Right cardiac atrium (tissue), 5 donors: ENCODE data around the gene PF4V1. TPM values are rescaled to one million over a fixed set of nuclear protein-coding genes. Genes with fewer than 3 reads are reported as not detected.
A peak's percentile ranks its signal among the peaks of the same experiment; 100 is the strongest.
"Not testable (repeated sequence)": the region's sequence is repeated elsewhere in the genome, so short reads cannot be mapped to it uniquely, and the experiment has no call there.

Experiments
- ATAC-seq, 2 donors: fragments of 200-7000 bp; cut with Tn5 transposase; one replicate each; pipeline versions ENCODE4 v1.8.0 to v1.9.1; 2020; ENCODE audit warnings: moderate library complexity in 2 of 2, mild to moderate bottlenecking in 1 of 2
- DNase-seq, 3 donors: peaks; one replicate each; pipeline ENCODE4 v3.0.0-alpha.2; 2020
- H3K27ac ChIP-seq: one replicate; pipeline ENCODE4 v1.5.1; 2013; ENCODE audit warnings: mild to moderate bottlenecking, low read length, control low read depth, moderate library complexity
- H3K27me3 ChIP-seq: one replicate; pipeline ENCODE4 v1.6.1; 2013; ENCODE audit not compliant: control insufficient read depth, insufficient read depth
- H3K4me1 ChIP-seq: one replicate; pipeline ENCODE4 v1.6.1; 2013; ENCODE audit warnings: low read length; ENCODE audit not compliant: control insufficient read depth, insufficient read depth
- H3K4me3 ChIP-seq: one replicate; pipeline ENCODE4 v1.5.1; 2013; ENCODE audit warnings: low read length, control low read depth
- H3K9me3 ChIP-seq: one replicate; pipeline ENCODE4 v1.6.1; 2013; ENCODE audit warnings: low read length; ENCODE audit not compliant: control insufficient read depth
- WGBS: extraction: QIAGEN DNeasy Blood & Tissue Kit; methylation state at CpG from one replicate; pipeline ENCODE4 v1.1.7; 2013; 5-methylcytosine and 5-hydroxymethylcytosine counted together
- intact Hi-C, 4 donors: fragments of 100-400 bp; cut with DNase I; formaldehyde crosslinking; loops; one replicate each; pipeline versions ENCODE4 v1.11.0 to v1.14.0; 2022 to 2023
- polyA plus RNA-seq: library from polyadenylated mRNA; stranded (reverse); fragments of 200-250 nt; gene quantifications from one replicate; pipeline ENCODE4 v1.2.3, GENCODE V29; 2013
- total RNA-seq, 4 donors: library from RNA; stranded (reverse); fragmentation: NEBNext Ultra II Directional; extraction: Animal tissue kit (Norgen Biotek cat#: 25700); gene quantifications; one replicate each; pipeline ENCODE4 v1.2.1, GENCODE V29; 2021
- donor health status: healthy with polysubstance abuse.
- donor health status: DM: no; HTN: yes; CAD: no.
- donor health status: DM: no; HTN: no; CAD: no.
- donor health status: DM: no; HTN: yes; CAD: no; lungs with severe emphysema.
- donor health status: DM: yes; HTN: yes; CAD: no.

PF4V1 gene
- total and polyA plus RNA-seq, 5 donors: not detected

GRCh38 chr4:73895201-73896175 lies 42.4 kb downstream of the PF4V1 start:
- H3K4me1 ChIP-seq: no peaks in the 10 kb centered on the region
- no peak overlapping the region for H3K4me3 ChIP-seq
- 80% methylated on average over 9 of the region's 9 CpGs for WGBS
- ATAC-seq: no peak
- no peaks in the 10 kb centered on the region for H3K9me3 ChIP-seq
- H3K27me3 ChIP-seq: no peaks in the 10 kb centered on the region
- no peak overlapping the region for H3K27ac ChIP-seq
- intact Hi-C loops: no loop called here
- DNase-seq: no peak

GRCh38 chr4:73896416-73896815 lies 43.3 kb downstream of the PF4V1 start:
- Histone ChIP-seq H3K4me3 (no peak overlapping the region), H3K4me1 (no peaks in the 10 kb centered on the region), H3K27ac (no peak overlapping the region), H3K27me3 (no peaks in the 10 kb centered on the region), H3K9me3 (no peaks in the 10 kb centered on the region)
- intact Hi-C loops: no loop called here
- ATAC-seq: no peak
- 88% methylated on average over 2 of the region's 2 CpGs for WGBS
- DNase-seq: no peak

DNA sequence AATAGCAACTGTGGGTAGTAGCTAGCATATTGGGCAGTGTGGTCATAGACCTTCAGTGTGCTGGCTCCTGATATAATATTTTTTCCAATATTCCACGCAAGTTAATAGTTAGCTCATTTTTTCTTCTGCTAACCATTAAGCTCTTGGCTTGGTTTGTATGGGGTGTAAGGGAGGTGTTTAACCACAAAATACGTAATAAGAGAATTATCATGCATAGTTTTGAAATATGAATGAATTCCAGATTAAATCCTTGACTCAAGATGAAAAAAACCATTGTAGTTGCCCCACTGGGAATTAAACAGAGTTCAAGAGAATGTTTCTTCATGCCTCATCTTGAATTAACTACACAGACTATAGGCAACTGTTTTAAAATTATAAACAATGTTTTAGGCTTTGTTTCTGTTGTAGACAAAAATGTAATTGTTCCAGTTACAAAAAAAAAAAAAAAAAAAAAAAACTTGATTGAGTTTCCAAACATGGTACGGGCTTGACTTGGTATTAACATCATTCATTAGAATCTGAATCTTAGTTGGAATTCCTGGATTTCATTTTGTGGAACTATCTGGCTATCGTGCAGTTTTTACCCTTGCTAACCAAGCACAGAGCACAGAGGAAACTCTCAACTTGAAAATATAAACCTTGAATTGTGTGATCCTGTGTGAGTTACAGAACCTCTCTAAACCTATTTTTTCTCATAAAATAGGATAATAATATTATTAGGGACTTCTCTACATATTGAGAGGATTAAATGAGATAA lies 44.5 kb downstream of the PF4V1 start:
- Histone ChIP-seq H3K27ac (no peak overlapping the region), H3K4me1 (no peaks in the 10 kb centered on the region), H3K27me3 (no peaks in the 10 kb centered on the region), H3K4me3 (no peak overlapping the region), H3K9me3 (no peaks in the 10 kb centered on the region)
- ATAC-seq (peak; percentile 88), DNase-seq (no peak)
- WGBS: 51% methylated on average over 4 of the region's 4 CpGs
- intact Hi-C loops: no loop called here

DNA sequence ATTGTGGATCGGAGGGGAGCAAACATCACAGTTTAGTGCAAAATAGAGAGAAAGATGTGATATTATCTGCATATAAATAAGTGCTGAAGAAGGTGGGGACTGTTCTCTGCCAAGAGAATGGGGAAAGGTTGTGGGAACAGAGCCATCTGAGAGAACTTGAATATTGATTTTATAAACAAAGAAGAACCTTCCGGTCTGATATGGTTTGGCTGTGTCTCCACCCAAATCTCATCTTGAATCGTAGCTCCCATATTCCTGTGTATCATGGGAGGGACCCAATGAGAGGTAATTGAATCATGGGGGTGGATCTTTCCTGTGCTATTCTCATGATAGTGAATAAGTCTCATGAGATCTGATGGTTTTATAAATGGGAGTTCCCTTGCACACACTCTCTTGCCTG lies 46.2 kb downstream of the PF4V1 start:
- intact Hi-C loops: not testable (repeated sequence)

GRCh38 chr4:73901031-73901430 lies 47.9 kb downstream of the PF4V1 start:
- WGBS: 82% methylated on average over 5 of the region's 5 CpGs
- DNase-seq: no peak

More for the DNA sequence above, 46.2 kb downstream of the PF4V1 start:
- not testable (repeated sequence) for H3K27me3 ChIP-seq, H3K9me3 ChIP-seq, H3K4me3 ChIP-seq, DNase-seq, ATAC-seq, H3K4me1 ChIP-seq, H3K27ac ChIP-seq
- 69% methylated on average over 3 of the region's 3 CpGs for WGBS

DNA sequence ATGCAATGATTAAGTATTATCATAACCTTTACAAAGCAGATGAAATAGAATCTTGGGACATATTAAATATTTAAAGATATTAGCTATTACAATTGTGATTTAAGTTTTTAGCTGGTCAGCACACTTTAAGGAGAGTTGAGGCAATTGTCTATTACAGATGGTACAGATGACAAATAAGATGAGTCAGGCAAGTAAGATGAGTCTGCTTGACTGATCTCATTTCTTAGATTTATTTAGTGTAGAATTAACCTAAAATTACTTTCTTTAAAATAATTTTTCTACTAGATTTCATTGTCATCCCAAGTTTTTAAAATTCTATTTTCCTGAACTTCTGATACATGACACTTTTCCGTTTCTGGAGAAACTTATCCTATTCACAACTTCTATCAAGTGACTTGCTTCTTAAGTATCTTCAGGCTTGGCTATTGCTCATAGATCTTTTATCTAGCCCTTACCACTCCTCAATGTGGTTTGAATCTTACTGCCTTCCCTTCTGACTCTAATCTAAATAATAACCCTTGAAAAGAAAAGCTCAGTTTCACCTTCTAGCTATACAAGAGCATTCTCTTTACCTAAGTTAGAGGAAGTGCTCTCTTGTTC lies 49.0 kb downstream of the PF4V1 start:
- Histone ChIP-seq H3K9me3 (no peaks in the 10 kb centered on the region), H3K27me3 (no peaks in the 10 kb centered on the region), H3K4me1 (no peaks in the 10 kb centered on the region), H3K27ac (no peak overlapping the region), H3K4me3 (no peak overlapping the region)
- 73% methylated on average over 1 of the region's 1 CpG for WGBS
- intact Hi-C loops: no loop called here
- ATAC-seq: no peak
- no peak for DNase-seq

More at GRCh38 chr4:73901031-73901430, 47.9 kb downstream of the PF4V1 start:
- H3K27ac ChIP-seq: no peak overlapping the region
- intact Hi-C loops: no loop called here
- no peaks in the 10 kb centered on the region for H3K9me3 ChIP-seq
- no peak for ATAC-seq
- no peaks in the 10 kb centered on the region for H3K27me3 ChIP-seq
- H3K4me3 ChIP-seq: no peak overlapping the region
- no peaks in the 10 kb centered on the region for H3K4me1 ChIP-seq

- DNase-seq (no peak), ATAC-seq (no peak)
- intact Hi-C loops: no loop called here
- H3K4me3 ChIP-seq: no peak overlapping the region
- no peaks in the 10 kb centered on the region for H3K4me1 ChIP-seq
- H3K9me3 ChIP-seq: no peaks in the 10 kb centered on the region
- 79% methylated on average over 3 of the region's 3 CpGs for WGBS
- no peak overlapping the region for H3K27ac ChIP-seq
- H3K27me3 ChIP-seq: no peaks in the 10 kb centered on the region
Observed at GRCh38 chr4:73902817-73903547, 49.9 kb downstream of the PF4V1 start.

Other genes with a start within 250 kb of the PF4V1 start
- not detected for gene RASSF6, start 232.9 kb upstream of the PF4V1 start, total RNA-seq
- not detected for gene RASSF6, start 232.9 kb upstream of the PF4V1 start, polyA plus RNA-seq
- gene CXCL8, start 112.7 kb upstream of the PF4V1 start, total RNA-seq: 1 to 10 TPM in 1 of 4 donors, under 1 TPM in 3; 0.31 to 1.7 (median 0.41) TPM
- gene CXCL8, start 112.7 kb upstream of the PF4V1 start, polyA plus RNA-seq: 1.6 TPM
- gene CXCL6, start 16.6 kb upstream of the PF4V1 start, total RNA-seq: under 1 TPM in 3 of 4 donors, not detected in 1; 0.29 to 0.92 (median 0.46) TPM
- 0.20 TPM for gene CXCL6, start 16.6 kb upstream of the PF4V1 start, polyA plus RNA-seq
- gene CXCL1, start 16.1 kb downstream of the PF4V1 start, total RNA-seq: 1 to 10 TPM; 2.4 to 7.4 (median 3.4) TPM
- 4.4 TPM for gene CXCL1, start 16.1 kb downstream of the PF4V1 start, polyA plus RNA-seq
- gene PF4, start 128.7 kb downstream of the PF4V1 start, total RNA-seq: not detected
- 0.18 TPM for gene PF4, start 128.7 kb downstream of the PF4V1 start, polyA plus RNA-seq
- gene PPBP, start 134.9 kb downstream of the PF4V1 start, total RNA-seq: under 1 TPM in 2 of 4 donors, not detected in 2; 0.34 to 0.48 TPM
- gene PPBP, start 134.9 kb downstream of the PF4V1 start, polyA plus RNA-seq: not detected
- not detected for gene CXCL5, start 145.4 kb downstream of the PF4V1 start, total RNA-seq
- 0.25 TPM for gene CXCL5, start 145.4 kb downstream of the PF4V1 start, polyA plus RNA-seq
- 1 to 10 TPM in 1 of 4 donors, under 1 TPM in 3; 0.50 to 1.9 (median 0.78) TPM for gene CXCL3, start 185.4 kb downstream of the PF4V1 start, total RNA-seq
- gene CXCL3, start 185.4 kb downstream of the PF4V1 start, polyA plus RNA-seq: 2.5 TPM
- 10 to 100 TPM in 2 of 4 donors, 1 to 10 TPM in 2; 6.2 to 19.1 (median 13.0) TPM for gene CXCL2, start 245.9 kb downstream of the PF4V1 start, total RNA-seq
- gene CXCL2, start 245.9 kb downstream of the PF4V1 start, polyA plus RNA-seq: 27.2 TPM